HG03354 (cell line): ENCODE measurements around the gene BBC3.

Experiments
- ATAC-seq: cut with Tn5 transposase; IDR thresholded peaks from one replicate; pipeline ENCODE4 v1.9.1; 2021; ENCODE audit warnings: mild to moderate bottlenecking; ENCODE audit not compliant: unreplicated experiment, poor library complexity, severe bottlenecking

BBC3 gene

DNA sequence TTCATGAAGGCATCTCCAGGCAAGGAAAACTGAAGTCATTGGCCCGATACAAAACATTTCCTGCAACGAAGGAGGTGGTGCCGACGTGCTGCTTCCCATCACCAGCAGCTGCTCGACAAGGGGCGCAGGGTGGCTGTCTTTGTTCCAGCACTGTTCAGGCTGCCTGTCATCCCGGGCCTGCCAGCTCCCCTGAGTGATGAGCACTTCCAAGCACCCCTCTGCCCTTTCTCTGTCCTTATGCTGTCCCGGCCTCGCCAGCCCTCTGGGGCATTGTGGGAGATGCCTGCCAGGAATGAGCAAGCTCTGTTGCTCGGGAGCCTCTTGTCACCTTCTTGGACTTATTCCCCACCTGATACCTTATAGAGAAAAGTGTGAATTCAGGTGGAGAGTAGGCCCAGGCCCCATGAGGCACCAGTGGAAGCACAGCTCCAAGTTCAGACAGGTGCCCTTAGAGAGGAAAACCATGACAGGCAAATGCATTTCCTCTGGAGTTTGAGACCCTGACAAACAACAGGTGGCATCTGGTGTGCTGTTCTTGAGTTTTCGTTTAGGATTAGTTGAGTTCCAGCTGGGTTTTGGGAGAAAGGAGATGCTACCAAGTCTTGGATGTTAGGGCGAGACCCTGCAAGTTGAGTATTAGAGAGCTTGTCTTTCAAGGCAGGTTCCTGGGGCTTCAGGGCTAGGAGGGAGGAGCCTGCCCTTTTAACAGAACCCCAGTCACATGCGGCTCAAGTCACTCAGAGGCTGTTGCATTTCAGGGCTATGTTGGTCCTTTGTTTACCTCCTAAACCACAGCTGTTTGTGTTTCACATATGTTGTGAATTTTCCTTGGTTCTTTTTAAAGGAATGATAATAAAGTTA lies 21.4 kb downstream of the BBC3 start:
- no peak for ATAC-seq

DNA sequence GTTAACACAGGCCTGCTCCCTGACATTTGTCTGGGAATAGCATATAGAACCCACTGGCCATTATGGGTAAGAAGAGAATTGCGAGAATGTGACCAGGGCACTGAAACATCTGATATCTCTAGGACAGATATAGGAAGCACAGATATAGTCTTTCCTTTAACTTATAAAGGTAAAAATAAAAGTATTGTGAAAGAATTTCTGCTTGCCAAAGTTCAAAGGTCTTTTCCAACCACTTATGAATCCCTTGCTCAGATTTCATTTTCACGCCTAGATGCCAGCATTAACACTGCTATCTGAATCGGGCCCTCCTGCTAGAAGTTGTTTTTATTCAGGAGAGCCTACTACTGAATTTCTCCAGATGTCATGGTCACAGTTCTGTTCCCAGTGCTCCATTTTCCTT lies 27.7 kb downstream of the BBC3 start:
- no peak for ATAC-seq

DNA sequence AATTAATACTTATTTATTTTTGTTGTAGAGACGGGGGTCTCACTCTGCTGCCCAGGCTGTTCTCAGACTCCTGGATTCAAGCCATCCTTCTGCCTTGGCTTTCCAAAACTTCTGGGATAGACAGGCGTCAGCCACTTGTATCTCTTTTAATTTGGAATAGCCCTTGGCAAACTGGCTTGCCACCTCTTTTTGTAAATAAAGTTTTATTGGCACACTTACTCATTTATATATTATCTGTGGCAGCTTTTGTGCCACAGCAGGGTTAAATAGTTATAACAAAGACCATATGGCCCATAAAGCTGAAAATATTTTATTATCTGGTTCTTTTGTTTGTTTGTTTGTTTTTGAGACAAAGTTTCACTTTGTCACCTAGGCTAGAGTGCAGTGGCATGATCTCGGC lies 30.5 kb downstream of the BBC3 start:
- no peak for ATAC-seq

DNA sequence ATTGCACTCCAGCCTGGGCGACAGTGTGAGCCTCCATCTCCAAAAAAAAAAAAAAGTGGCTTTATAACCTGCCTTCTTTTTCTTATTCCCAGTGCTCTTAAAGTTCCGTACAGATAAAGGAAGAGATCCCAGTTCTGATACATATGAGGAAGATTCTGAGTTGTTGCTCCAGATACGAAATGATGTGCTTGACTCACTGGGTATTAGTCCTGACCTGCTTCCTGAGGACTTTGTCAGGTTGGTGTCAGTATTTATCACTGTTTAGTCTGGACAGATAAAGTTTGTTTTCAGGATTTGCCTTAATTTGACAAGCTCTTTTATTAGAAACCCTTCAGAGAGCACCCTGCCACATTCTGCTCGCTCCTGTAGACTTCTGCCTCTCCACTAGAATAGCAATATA lies 33.9 kb downstream of the BBC3 start:
- no peak for ATAC-seq

DNA sequence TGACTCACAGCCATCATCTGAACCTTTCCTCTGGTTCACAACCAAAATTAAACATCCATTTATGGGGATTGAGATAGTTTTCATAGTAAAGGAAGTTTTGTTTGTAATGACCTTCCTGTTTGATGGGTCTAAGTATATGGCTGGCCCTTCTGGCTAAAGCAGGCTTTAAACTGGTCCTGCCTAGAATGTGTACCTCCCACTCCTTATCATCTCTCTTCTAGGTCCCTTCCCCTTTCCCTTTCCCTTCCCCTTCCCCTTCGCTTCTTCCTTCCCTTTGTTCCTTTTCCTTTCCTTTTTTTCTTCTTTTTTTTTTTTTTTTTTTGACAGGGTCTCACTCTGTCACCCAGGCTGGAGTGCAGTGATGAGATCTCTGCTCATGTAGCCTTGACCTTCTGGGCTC lies 35.6 kb downstream of the BBC3 start:
- no peak for ATAC-seq

DNA sequence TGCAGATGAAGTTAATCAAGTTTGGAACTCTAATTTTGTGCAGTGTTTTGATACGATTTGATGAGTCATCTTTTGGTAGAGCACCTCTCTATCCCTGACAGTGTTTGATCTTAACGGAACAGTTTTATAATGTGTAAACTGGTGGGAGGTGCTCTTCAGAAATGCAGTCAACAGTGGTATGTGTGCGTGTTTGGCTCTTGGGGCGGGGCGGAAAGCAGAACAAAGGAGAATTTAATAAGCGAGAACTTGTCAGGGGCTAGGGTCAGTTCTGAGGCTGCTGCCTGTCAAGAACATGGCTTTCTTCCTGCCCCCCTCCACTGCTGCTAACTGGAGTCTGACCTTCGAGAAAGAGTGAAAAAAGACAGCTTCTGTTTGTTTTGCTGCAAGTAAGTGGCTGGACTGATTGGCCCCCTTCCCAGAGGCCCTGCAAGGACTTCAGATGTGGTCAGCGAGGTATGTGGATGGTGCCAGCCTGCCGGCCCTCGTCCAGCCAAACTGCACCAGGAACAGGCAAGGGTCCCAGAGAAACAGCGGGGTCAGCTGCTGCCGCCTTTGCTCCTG lies 40.8 kb downstream of the BBC3 start:
- ATAC-seq = no peak

DNA sequence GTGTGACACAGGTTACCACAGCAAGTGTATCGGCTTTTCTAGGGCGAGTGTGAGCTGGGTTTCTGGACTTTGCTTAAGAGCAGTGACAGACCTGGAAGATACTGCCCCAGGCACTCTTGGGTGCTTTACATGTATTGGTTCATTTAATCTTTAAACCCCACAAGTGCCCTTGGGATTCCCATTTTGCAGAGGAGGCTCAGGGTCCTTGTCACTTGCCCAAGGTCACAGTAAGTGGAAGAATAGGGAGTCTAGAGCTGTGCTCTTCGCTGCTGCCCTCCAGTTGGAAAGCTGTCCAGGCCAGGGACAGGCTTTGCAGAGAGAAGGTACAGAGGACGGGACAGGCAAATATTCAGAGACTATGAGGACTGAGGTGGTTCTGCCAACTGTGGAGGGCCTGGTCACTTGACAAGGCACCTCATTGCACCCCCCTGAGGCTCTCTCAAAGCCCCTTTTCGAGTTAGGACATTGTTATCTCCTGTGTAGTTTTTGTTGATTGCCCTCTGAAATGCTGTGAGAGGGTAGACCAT lies 42.4 kb downstream of the BBC3 start:
- no peak for ATAC-seq

DNA sequence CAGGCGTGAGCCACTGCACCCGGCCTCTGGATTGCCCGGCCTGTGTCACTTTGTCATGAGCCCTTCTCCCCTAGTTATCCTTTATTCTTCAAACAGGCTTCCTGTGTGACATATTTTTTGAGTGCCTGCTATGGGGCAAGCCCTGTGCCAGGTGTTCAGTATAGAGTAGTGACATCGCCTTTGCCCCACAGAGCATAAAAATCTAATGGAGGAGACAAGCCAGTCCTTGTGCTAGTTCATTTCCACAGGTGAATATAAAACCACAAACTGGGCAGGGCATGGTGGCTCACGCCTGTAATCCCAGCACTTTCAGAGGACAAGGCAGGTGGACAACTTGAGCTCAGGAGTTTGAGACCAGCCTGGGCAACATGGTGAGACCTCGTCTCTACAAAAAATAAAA lies 43.2 kb downstream of the BBC3 start:
- ATAC-seq = no peak

DNA sequence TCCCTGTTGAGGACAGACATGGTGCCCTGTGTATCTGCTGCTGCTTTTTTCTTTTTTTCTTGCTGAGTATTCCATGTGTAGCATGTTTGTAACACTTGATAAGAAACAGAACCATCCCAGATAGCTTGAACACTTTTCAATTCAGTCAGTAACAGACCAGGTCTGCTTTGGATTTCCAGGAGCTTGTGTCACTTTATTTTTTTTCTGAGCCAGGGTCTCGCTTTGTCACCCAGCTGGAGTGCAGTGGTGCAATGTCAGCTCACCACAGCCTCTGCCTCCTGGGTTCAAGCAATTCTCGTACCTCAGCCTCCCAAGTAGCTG lies 43.7 kb downstream of the BBC3 start:
- no peak for ATAC-seq

DNA sequence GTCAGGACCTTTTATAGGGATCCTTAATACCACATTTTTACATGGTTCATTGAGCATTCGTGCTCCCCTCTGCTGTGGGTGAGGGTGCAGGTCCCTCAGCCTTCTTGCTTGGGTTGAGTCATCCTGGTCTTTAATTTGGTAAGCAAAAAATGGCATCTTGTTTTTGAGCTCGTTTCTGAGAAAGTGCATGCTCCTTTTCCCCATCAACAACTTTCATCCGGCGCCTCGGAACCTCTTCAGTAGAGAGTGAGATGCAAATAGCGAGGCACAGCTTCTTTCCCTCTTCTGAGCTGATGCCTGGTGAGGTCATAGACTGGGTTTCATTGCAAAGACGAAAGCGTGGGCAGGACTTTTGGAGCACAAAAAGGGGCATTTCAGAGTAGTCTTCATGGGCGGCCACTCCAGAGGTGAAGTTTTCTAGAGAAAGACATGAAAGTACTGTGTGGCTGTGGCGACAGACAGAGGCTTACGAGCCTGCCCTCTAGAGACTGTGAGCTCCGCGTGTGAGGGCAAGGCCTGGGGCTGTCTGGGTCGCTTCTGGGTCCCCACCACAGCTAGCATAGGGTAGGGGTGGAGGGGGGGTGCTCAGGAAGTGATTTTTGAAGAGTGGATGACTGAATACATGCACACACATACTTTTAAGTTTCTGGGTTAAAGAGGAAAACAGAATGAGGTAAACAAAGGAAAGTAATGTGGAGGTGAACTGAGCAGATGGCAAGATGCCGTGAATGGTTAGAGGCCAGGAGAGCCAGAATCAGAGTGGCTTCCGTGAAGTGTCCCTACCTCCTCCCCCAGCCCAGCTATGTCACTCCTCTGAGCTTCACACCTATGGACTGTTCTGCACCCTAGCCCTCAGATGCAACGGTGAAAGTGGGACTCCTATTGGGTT lies 44.3 kb downstream of the BBC3 start:
- peak; percentile 79 for ATAC-seq

DNA sequence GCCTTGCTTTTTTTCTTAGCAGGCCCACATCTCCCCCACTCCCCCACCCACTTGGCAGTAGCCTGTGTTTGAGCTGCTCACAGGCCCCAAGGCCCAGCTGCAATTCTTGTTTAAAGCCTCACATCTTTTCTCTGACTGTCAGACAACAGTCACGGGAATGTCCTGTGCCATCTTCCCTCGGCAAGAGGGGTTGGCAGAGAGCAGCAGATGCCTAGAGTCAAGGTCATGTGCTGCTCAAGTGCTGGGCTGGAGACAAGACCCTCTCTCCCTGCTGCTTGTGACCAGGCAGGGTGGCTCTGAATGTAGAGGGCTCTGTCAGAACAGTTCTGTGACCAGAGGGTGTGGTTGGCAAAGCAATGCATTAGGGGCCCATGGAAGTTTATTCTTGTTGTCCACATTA lies 47.4 kb downstream of the BBC3 start:
- no peak for ATAC-seq

DNA sequence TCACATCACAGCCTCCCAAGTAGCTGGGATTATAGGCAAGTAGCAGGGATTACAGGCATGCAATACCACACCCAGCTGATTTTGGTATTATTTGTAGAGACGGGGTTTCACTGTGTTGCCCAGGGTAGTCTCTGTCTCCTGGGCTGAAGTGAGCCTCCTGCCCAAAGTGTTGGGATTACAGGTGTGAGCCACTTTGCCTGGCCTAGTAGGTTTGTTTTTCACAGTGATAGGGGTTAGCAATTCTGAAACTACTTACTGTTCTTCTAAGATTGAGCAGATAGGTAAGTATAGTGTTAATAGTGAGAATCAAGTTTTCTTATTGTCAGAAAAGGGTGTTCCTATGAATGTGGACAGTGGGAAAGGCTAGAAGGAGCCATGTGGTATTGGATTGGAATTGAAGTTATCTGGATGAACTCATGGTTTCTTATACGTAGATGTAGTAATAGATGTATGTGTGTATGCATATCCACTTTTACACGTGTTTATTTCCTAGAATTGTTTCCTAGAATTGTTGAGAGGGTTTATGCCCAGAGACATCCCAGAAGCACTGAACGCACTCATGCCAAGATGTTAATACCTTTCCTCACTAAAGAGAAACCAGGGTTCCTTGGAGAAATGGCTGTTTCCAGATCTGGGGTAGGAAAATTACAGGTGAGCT lies 51.2 kb downstream of the BBC3 start:
- no peak for ATAC-seq

DNA sequence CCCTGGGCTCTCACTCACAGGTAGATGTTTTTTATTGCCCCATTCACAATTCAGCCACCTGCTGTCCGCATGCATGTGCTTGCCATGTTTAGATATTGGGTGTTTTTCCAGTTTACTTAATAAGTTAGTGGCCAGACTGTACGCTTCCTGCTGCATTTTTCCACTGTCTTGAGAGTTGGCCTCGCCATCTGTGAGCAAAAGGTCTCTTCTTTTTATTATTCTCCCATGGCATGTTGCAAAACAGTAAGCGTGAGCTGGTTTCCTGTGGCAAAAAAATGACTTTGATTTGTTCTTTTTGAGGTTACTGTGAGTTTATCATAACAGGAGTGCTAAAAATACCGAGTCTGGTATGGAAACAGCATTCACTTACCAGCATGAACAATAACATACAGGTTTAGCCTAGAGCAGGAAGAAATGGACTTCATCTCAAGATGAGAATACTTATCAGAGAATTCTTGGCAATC lies 54.3 kb downstream of the BBC3 start:
- no peak for ATAC-seq

DNA sequence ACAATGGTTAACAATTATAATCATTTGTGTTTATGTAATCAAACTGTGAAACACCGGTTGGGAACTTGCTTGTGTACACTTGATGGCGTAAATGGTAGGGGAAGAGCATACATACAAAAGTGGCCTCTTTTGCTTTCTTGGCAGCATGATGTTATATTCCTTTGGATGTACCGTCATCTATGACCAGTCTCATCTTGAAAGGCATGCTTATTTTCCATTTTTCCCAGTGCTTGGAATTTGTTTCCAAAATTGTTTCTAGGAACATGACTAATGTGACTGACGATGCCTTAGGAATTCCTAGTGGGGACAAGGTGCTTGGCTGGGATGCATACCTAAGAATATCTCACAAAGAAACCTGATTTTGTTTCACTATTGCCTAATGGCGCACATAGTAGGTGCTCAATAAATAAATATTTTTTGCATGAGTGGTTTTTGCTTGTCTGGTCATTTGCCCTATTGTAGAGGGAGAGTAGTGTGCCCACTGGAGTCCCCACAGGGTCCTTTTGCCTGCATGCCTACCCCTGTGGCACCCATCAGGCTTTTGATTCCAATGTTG lies 54.9 kb downstream of the BBC3 start:
- no peak for ATAC-seq

DNA sequence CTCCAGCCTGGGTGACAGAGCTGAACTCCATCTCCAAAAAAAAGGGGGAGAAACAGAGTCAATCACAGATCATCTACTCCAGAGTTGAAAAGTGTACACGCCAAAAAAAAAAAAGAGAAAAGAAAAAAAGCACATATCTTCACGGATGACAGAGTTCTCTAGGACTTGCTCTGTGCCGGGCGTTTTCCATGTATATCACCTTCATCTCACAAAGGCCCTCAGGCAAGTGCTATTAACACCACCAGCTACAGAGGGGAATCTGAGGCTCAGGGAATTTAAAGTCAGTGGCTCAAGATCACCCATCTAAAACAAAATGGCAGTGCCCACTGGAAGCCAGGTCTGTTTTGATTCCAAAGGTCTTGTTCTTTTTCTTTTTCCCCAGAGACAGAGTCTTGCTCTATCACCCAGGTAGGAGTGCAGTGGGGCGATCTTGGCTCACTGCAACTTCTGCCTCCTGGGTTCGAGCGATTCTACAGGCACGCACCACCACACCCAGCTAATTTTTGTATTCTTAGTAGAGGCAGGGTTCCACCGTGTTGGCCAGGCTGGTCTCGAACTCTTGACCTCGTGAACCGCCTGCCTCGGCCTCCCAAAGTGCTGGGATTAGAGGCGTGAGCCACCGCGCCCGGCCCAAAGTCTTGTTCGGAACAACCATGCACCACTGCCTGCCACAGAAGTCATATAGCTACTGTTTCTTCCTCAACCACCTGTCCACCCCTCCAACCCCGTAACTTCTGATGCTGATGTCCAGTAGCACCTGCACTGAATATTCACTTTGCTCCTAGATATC lies 58.1 kb downstream of the BBC3 start:
- no peak for ATAC-seq
